NCI-H510A (cell line): ENCODE data around the gene HAUS3.
"Not testable (repeated sequence)": the region's sequence is repeated elsewhere in the genome, so short reads cannot be mapped to it uniquely, and the experiment has no call there.

ENCODE experiments used
- DNase-seq: peaks from one replicate; lab custom pipeline; 2025; lab: John Stamatoyannopoulos, UW

Gene HAUS3

GRCh38 chr4:2275546-2276251, 33.8 kb upstream of the HAUS3 start:
- DNase-seq, result no peak

GRCh38 chr4:2275044-2275397, 33.1 kb upstream of the HAUS3 start:
- not testable (repeated sequence) for DNase-seq

- no peak for DNase-seq
Observed at GRCh38 chr4:2274320-2275043, 32.6 kb upstream of the HAUS3 start.

- no peak for DNase-seq
Observed at GRCh38 chr4:2273657-2274319, 31.9 kb upstream of the HAUS3 start.

GRCh38 chr4:2273221-2273620, 31.3 kb upstream of the HAUS3 start:
- DNase-seq, result no peak

GRCh38 chr4:2272828-2273120, 30.9 kb upstream of the HAUS3 start:
- no peak for DNase-seq

GRCh38 chr4:2272026-2272827, 30.3 kb upstream of the HAUS3 start:
- no peak for DNase-seq

- no peak for DNase-seq
Observed at GRCh38 chr4:2271279-2272025, 29.5 kb upstream of the HAUS3 start.

GRCh38 chr4:2270341-2271165, 28.6 kb upstream of the HAUS3 start:
- no peak for DNase-seq

- no peak for DNase-seq
Observed at GRCh38 chr4:2269618-2270163, 27.8 kb upstream of the HAUS3 start.

GRCh38 chr4:2269206-2269531, 27.2 kb upstream of the HAUS3 start:
- no peak for DNase-seq

- no peak for DNase-seq
Observed at GRCh38 chr4:2268357-2269205, 26.7 kb upstream of the HAUS3 start.

GRCh38 chr4:2267841-2268240, 25.9 kb upstream of the HAUS3 start:
- no peak for DNase-seq

GRCh38 chr4:2267320-2267811, 25.4 kb upstream of the HAUS3 start:
- no peak for DNase-seq

- no peak for DNase-seq
Observed at GRCh38 chr4:2266821-2267220, 24.9 kb upstream of the HAUS3 start.

GRCh38 chr4:2266181-2266580, 24.3 kb upstream of the HAUS3 start:
- no peak for DNase-seq

- no peak for DNase-seq
Observed at GRCh38 chr4:2265113-2266110, 23.5 kb upstream of the HAUS3 start.

GRCh38 chr4:2264481-2265041, 22.6 kb upstream of the HAUS3 start:
- DNase-seq, result no peak
